ENCODE results near the gene PLXNC1. TPM values are rescaled to one million over a fixed set of nuclear protein-coding genes. Genes with fewer than 3 reads are reported as not detected.

Gene PLXNC1
- total and polyA plus RNA-seq, 2 donors (not counting 1 experiment from before 2014, with no cell fraction given), result 15.1 to 86.9 TPM

DNA sequence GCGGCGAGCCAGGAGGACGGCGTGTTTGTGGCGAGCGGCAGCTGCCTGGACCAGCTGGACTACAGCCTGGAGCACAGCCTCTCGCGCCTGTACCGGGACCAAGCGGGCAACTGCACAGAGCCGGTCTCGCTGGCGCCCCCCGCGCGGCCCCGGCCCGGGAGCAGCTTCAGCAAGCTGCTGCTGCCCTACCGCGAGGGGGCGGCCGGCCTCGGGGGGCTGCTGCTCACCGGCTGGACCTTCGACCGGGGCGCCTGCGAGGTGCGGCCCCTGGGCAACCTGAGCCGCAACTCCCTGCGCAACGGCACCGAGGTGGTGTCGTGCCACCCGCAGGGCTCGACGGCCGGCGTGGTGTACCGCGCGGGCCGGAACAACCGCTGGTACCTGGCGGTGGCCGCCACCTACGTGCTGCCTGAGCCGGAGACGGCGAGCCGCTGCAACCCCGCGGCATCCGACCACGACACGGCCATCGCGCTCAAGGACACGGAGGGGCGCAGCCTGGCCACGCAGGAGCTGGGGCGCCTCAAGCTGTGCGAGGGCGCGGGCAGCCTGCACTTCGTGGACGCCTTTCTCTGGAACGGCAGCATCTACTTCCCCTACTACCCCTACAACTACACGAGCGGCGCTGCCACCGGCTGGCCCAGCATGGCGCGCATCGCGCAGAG lies 873 bp downstream of the PLXNC1 start:
- DNase-seq (ENCODE audit: low read depth in 2 of 2), result peak; percentile 41 to 49
- H4K20me1 ChIP-seq (ENCODE audit: control insufficient read depth, extremely low read depth, insufficient read depth, low read length), result no peaks in the 10 kb centered on the region
- no peaks in the 10 kb centered on the region for H3K4me1 ChIP-seq (ENCODE audit: control insufficient read depth, extremely low read depth, insufficient read depth, low read length)
- no peak overlapping the region for H2AFZ ChIP-seq (ENCODE audit: low read length)
- no peaks in the 10 kb centered on the region for H3K9me3 ChIP-seq (ENCODE audit: control insufficient read depth, insufficient read depth, low read depth, low read length)
- no peak overlapping the region for H3K9ac ChIP-seq (ENCODE audit: insufficient read depth, low read length)
- H3K36me3 ChIP-seq (ENCODE audit: control insufficient read depth, insufficient read depth, low read length), result no peaks in the 10 kb centered on the region
- H3K79me2 ChIP-seq (ENCODE audit: control insufficient read depth, insufficient read depth, low read length), result no peaks in the 10 kb centered on the region
- peak overlapping the region in 3 of 4 experiments; percentile 24 to 66 (median 36) for H3K4me3 ChIP-seq (replicated peaks in 1 of 4; ENCODE audit: control extremely low read depth in 1 of 4, insufficient read depth in 1 of 4, low read depth in 3 of 4, low read length in 4 of 4)
- peaks cover 69% of the 10 kb centered on the region for H3K27me3 ChIP-seq (ENCODE audit: control insufficient read depth, insufficient read depth, low read length)
- TF ChIP-seq, protein P1, sequence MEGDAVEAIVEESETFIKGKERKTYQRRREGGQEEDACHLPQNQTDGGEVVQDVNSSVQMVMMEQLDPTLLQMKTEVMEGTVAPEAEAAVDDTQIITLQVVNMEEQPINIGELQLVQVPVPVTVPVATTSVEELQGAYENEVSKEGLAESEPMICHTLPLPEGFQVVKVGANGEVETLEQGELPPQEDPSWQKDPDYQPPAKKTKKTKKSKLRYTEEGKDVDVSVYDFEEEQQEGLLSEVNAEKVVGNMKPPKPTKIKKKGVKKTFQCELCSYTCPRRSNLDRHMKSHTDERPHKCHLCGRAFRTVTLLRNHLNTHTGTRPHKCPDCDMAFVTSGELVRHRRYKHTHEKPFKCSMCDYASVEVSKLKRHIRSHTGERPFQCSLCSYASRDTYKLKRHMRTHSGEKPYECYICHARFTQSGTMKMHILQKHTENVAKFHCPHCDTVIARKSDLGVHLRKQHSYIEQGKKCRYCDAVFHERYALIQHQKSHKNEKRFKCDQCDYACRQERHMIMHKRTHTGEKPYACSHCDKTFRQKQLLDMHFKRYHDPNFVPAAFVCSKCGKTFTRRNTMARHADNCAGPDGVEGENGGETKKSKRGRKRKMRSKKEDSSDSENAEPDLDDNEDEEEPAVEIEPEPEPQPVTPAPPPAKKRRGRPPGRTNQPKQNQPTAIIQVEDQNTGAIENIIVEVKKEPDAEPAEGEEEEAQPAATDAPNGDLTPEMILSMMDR (conservative IDR thresholded peaks at IDR 0.05 in 1 of 2, IDR thresholded peaks at IDR 0.05 in 1 of 2; ENCODE audit: low read depth in 1 of 2, low read length in 2 of 2), result peak in 1 of 2 donors; percentile 42
- TF ChIP-seq EZH2 (IDR thresholded peaks at IDR 0.05; ENCODE audit: low read length, missing control alignments), result peak; percentile 95
- H3K4me2 ChIP-seq (ENCODE audit: extremely low read depth, insufficient read depth, low read length), result peak overlapping the region; percentile 50
- no peak overlapping the region for H3K27ac ChIP-seq (ENCODE audit: insufficient read depth, low read length)

DNA sequence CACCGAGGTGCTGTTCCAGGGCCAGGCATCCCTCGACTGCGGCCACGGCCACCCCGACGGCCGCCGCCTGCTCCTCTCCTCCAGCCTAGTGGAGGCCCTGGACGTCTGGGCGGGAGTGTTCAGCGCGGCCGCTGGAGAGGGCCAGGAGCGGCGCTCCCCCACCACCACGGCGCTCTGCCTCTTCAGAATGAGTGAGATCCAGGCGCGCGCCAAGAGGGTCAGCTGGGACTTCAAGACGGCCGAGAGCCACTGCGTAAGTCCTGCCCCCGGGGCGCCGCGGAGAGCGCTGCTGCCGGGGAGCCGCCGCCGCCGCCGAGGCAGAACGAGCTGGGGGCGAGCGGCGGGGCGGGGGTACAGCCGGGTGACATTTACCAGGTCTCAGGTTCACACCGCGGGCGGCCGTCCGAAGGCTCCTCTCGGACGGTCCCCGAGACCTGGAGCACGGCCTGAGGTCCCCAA lies 1.4 kb downstream of the PLXNC1 start:
- peak; percentile 26 to 45 for DNase-seq (ENCODE audit: low read depth in 2 of 2)
- Histone ChIP-seq H3K4me1 (ENCODE audit: control insufficient read depth, extremely low read depth, insufficient read depth, low read length) (no peaks in the 10 kb centered on the region), H3K27ac (ENCODE audit: insufficient read depth, low read length) (no peak overlapping the region), H3K27me3 (ENCODE audit: control insufficient read depth, insufficient read depth, low read length) (peaks cover 69% of the 10 kb centered on the region), H3K4me2 (ENCODE audit: extremely low read depth, insufficient read depth, low read length) (no peak overlapping the region), H3K4me3 (replicated peaks in 1 of 4; ENCODE audit: control extremely low read depth in 1 of 4, insufficient read depth in 1 of 4, low read depth in 3 of 4, low read length in 4 of 4) (peak overlapping the region in 2 of 4 experiments; percentile 15 to 66), H3K79me2 (ENCODE audit: control insufficient read depth, insufficient read depth, low read length) (no peaks in the 10 kb centered on the region), H3K9ac (ENCODE audit: insufficient read depth, low read length) (no peak overlapping the region), H3K36me3 (ENCODE audit: control insufficient read depth, insufficient read depth, low read length) (no peaks in the 10 kb centered on the region), H4K20me1 (ENCODE audit: control insufficient read depth, extremely low read depth, insufficient read depth, low read length) (no peaks in the 10 kb centered on the region), H2AFZ (ENCODE audit: low read length) (no peak overlapping the region), H3K9me3 (ENCODE audit: control insufficient read depth, insufficient read depth, low read depth, low read length) (no peaks in the 10 kb centered on the region)
- TF ChIP-seq, protein P1 (conservative IDR thresholded peaks at IDR 0.05 in 1 of 2, IDR thresholded peaks at IDR 0.05 in 1 of 2; ENCODE audit: low read depth in 1 of 2, low read length in 2 of 2), result no peak
- TF ChIP-seq EZH2 (IDR thresholded peaks at IDR 0.05; ENCODE audit: low read length, missing control alignments), result peak; percentile 43

DNA sequence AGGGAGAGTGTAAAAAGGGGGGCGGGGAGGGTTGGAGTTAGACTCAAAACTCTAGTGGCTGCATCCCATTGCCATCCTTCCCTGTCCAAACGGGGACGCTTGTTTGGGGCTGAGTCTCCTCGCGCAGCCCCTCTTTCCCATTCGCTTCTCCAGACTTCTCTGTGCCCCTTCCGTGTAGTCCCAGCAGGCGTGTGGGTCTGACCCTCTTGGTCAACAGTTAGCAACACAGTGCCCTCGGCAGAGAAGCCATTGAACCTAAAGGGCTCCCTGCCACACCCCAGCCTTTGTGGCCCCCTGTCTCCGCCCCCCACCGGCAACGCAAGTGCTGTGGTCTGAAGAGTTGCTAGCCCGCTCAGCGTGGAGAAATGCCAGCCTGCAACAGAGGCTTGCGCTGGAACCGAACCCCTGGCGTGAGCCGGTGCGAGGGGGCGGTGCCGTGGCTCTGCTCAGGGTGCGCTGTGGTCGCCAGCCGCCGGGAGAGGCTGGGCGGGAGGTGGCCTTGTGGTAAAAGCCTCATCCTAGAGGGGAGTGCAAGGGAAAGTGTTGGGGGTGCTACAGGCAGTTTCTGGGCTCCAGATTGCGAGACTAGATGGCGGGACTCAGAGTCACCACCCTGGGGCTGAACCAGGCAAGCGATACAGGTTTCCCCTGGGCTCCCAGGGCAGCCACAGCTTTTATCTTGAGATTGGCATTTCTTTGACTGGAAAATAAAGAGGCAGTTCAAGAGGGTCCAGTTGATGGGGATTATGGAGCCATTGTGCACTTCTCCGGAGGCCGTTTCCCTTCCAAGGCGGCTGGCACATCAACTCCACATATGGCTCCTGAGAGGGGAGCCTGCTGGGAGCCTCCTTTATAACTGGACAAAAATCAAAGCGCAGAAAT lies 2.1 kb downstream of the PLXNC1 start:
- H3K79me2 ChIP-seq (ENCODE audit: control insufficient read depth, insufficient read depth, low read length), result no peaks in the 10 kb centered on the region
- H3K4me2 ChIP-seq (ENCODE audit: extremely low read depth, insufficient read depth, low read length), result no peak overlapping the region
- no peaks in the 10 kb centered on the region for H4K20me1 ChIP-seq (ENCODE audit: control insufficient read depth, extremely low read depth, insufficient read depth, low read length)
- no peak overlapping the region for H3K27ac ChIP-seq (ENCODE audit: insufficient read depth, low read length)
- no peak overlapping the region for H3K9ac ChIP-seq (ENCODE audit: insufficient read depth, low read length)
- DNase-seq (ENCODE audit: low read depth in 2 of 2), result no peak
- H3K4me3 ChIP-seq (replicated peaks in 1 of 4; ENCODE audit: control extremely low read depth in 1 of 4, insufficient read depth in 1 of 4, low read depth in 3 of 4, low read length in 4 of 4), result peak overlapping the region in 2 of 4 experiments; percentile 12 to 66
- no peaks in the 10 kb centered on the region for H3K36me3 ChIP-seq (ENCODE audit: control insufficient read depth, insufficient read depth, low read length)
- H3K27me3 ChIP-seq (ENCODE audit: control insufficient read depth, insufficient read depth, low read length), result peaks cover 63% of the 10 kb centered on the region
- H3K4me1 ChIP-seq (ENCODE audit: control insufficient read depth, extremely low read depth, insufficient read depth, low read length), result no peaks in the 10 kb centered on the region
- no peak for TF ChIP-seq EZH2 (IDR thresholded peaks at IDR 0.05; ENCODE audit: low read length, missing control alignments)
- TF ChIP-seq, protein P1 (conservative IDR thresholded peaks at IDR 0.05 in 1 of 2, IDR thresholded peaks at IDR 0.05 in 1 of 2; ENCODE audit: low read depth in 1 of 2, low read length in 2 of 2), result no peak
- H2AFZ ChIP-seq (ENCODE audit: low read length), result no peak overlapping the region
- H3K9me3 ChIP-seq (ENCODE audit: control insufficient read depth, insufficient read depth, low read depth, low read length), result no peaks in the 10 kb centered on the region

Measured in fibroblast of lung (primary cell).